Measurements from ENCODE around the gene NETO1. TPM values are rescaled to one million over a fixed set of nuclear protein-coding genes. Genes with fewer than 3 reads are reported as not detected.

Gene NETO1
- total and polyA plus RNA-seq, 2 of the 13 experiments (the other 11 are each of a cell fraction or from before 2014, with no cell fraction given) = not detected

DNA sequence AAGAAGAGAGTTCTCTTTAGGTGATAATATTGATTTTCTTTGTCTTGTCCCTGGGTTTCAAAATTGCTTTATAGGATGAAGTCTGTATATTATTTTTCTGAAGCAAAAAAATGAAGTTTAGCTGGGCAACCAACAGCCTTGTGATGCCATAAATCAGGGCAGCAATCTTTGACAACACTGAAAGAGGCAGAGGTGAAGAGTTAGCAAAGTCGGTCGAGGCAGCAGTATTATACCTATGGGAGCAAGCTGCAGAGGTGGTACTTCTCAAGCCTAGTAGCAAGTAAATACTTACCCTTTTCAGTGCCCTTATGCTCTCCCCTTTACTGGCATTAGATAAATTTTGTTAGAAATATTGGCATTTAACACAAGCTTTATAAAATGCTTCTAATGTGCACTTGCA, 92.9 kb downstream of the NETO1 start (continued):
- TF ChIP-seq, protein P1, sequence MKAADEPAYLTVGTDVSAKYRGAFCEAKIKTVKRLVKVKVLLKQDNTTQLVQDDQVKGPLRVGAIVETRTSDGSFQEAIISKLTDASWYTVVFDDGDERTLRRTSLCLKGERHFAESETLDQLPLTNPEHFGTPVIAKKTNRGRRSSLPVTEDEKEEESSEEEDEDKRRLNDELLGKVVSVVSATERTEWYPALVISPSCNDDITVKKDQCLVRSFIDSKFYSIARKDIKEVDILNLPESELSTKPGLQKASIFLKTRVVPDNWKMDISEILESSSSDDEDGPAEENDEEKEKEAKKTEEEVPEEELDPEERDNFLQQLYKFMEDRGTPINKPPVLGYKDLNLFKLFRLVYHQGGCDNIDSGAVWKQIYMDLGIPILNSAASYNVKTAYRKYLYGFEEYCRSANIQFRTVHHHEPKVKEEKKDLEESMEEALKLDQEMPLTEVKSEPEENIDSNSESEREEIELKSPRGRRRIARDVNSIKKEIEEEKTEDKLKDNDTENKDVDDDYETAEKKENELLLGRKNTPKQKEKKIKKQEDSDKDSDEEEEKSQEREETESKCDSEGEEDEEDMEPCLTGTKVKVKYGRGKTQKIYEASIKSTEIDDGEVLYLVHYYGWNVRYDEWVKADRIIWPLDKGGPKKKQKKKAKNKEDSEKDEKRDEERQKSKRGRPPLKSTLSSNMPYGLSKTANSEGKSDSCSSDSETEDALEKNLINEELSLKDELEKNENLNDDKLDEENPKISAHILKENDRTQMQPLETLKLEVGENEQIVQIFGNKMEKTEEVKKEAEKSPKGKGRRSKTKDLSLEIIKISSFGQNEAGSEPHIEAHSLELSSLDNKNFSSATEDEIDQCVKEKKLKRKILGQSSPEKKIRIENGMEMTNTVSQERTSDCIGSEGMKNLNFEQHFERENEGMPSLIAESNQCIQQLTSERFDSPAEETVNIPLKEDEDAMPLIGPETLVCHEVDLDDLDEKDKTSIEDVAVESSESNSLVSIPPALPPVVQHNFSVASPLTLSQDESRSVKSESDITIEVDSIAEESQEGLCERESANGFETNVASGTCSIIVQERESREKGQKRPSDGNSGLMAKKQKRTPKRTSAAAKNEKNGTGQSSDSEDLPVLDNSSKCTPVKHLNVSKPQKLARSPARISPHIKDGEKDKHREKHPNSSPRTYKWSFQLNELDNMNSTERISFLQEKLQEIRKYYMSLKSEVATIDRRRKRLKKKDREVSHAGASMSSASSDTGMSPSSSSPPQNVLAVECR (CRISPR knock-in tag; IDR thresholded peaks at IDR 0.05; ENCODE audit: borderline replicate concordance) = no peak
- TF ChIP-seq ZFP82 (CRISPR knock-in tag; IDR thresholded peaks at IDR 0.05; ENCODE audit: borderline replicate concordance) = no peak

GRCh38 chr18:72772916-72773315, 94.9 kb downstream of the NETO1 start:
- ATAC-seq = no peak
- H4K20me1 ChIP-seq (ENCODE audit: insufficient read depth, low read length) = no peaks in the 10 kb centered on the region
- no peaks in the 10 kb centered on the region for H3K9me3 ChIP-seq (ENCODE audit: low read length)
- ChIA-PET CTCF (ENCODE audit: low intra/inter-chr PET ratio, low total read pairs) (no interaction called here), POLR2A (no interaction called here)
- no peak overlapping the region for H3K4me3 ChIP-seq (replicated peaks in 1 of 3; ENCODE audit: insufficient read depth in 1 of 3, low read depth in 2 of 3, low read length in 3 of 3)
- H3K79me2 ChIP-seq (ENCODE audit: insufficient read depth, low read length) = no peaks in the 10 kb centered on the region
- H3K36me3 ChIP-seq (replicated peaks in 1 of 2; ENCODE audit: control insufficient read depth in 1 of 2, insufficient read depth in 2 of 2, low read length in 2 of 2) = no peaks in the 10 kb centered on the region
- H3K9ac ChIP-seq (ENCODE audit: insufficient read depth, low read depth, low read length) = no peak overlapping the region
- FAIRE-seq = no peak
- no peak overlapping the region for H3K27ac ChIP-seq (ENCODE audit: extremely low read length, insufficient read depth, low read length)
- no peak for DNase-seq (ENCODE audit: low spot score)
- no peaks in the 10 kb centered on the region for H3K4me1 ChIP-seq (ENCODE audit: insufficient read depth, low read length)
- intact Hi-C loops (cut with micrococcal nuclease; ENCODE audit: unreplicated experiment) (no loop called here), in situ Hi-C loops (cut with HindIII; ENCODE audit: extremely low pct_ligation_motif_present, low pct_unique_long_range_greater_than_20kb) (loop anchor here (25.0 kb wide), 1 partner anchor 1214 kb away; no protein-coding TSS in a partner anchor)
- no peak overlapping the region for H2AFZ ChIP-seq (ENCODE audit: low read length)
- no peak overlapping the region for H3K4me2 ChIP-seq (ENCODE audit: low read depth, low read length)
- BruUV-seq (replicated peaks) = no TSS peak
- no peaks in the 10 kb centered on the region for H3K27me3 ChIP-seq (ENCODE audit: control insufficient read depth in 1 of 2, insufficient read depth in 2 of 2, low read length in 2 of 2)
- TF ChIP-seq MAFF (IDR thresholded peaks at IDR 0.05; ENCODE audit: low read depth, low read length) (no peak), PITX1 (CRISPR knock-in tag; IDR thresholded peaks at IDR 0.05) (no peak), ONECUT2 (CRISPR knock-in tag; IDR thresholded peaks at IDR 0.05) (no peak), NBN (conservative IDR thresholded peaks at IDR 0.05) (no peak), ZNF747 (CRISPR knock-in tag; IDR thresholded peaks at IDR 0.05; ENCODE audit: borderline replicate concordance) (no peak), POGK (CRISPR knock-in tag; conservative IDR thresholded peaks at IDR 0.05) (no peak), AKNA (CRISPR knock-in tag; IDR thresholded peaks at IDR 0.05; ENCODE audit: borderline replicate concordance) (no peak)
- TF ChIP-seq, protein P2, sequence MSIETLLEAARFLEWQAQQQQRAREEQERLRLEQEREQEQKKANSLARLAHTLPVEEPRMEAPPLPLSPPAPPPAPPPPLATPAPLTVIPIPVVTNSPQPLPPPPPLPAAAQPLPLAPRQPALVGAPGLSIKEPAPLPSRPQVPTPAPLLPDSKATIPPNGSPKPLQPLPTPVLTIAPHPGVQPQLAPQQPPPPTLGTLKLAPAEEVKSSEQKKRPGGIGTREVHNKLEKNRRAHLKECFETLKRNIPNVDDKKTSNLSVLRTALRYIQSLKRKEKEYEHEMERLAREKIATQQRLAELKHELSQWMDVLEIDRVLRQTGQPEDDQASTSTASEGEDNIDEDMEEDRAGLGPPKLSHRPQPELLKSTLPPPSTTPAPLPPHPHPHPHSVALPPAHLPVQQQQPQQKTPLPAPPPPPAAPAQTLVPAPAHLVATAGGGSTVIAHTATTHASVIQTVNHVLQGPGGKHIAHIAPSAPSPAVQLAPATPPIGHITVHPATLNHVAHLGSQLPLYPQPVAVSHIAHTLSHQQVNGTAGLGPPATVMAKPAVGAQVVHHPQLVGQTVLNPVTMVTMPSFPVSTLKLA (IDR thresholded peaks at IDR 0.05) = no peak

Measured in HepG2 (cell line).